WTC11 (cell line): ENCODE data around the gene WNT5B. TPM values are rescaled to one million over a fixed set of nuclear protein-coding genes. Genes with fewer than 3 reads are reported as not detected.

Experiments used
- ATAC-seq: fragments of 200-7000 bp; cut with Tn5 transposase; 2 replicates; pipeline ENCODE4 v1.10.0; 2021; ENCODE audit warnings: mild to moderate bottlenecking, moderate library complexity
- CTCF ChIA-PET: fragments of 300-600 bp; sonication (Branson Sonifier 250); formaldehyde crosslinking; loops from one replicate; lab custom pipeline; 2021; ENCODE audit warnings: antibody characterized with exemption; lab: Charles Lee
- POLR2A ChIA-PET: fragments of 350-600 bp; sonication (Branson Sonifier 250); formaldehyde crosslinking; loops from one replicate; lab custom pipeline; 2021; ENCODE audit warnings: antibody characterized with exemption; lab: Charles Lee
- DNase-seq: peaks from one replicate; pipeline ENCODE4 v3.0.0; 2021; ENCODE audit warnings: low spot score
- H3K27ac Mint-ChIP-seq: 2 replicates; pipeline ENCODE4 v1.8.0; 2021; ENCODE audit warnings: mixed read lengths
- H3K27me3 Mint-ChIP-seq: 2 replicates; pipeline ENCODE4 v1.8.0; 2021; ENCODE audit warnings: low read depth, mild to moderate bottlenecking, moderate library complexity, mixed read lengths
- H3K36me3 Mint-ChIP-seq: 2 replicates; pipeline ENCODE4 v1.8.0; 2021; ENCODE audit warnings: mixed read lengths
- H3K4me1 Mint-ChIP-seq: 2 replicates; pipeline ENCODE4 v1.8.0; 2022; ENCODE audit warnings: mixed read lengths
- H3K4me3 Mint-ChIP-seq: 2 replicates; pipeline ENCODE4 v1.8.0; 2021; ENCODE audit warnings: mild to moderate bottlenecking, moderate library complexity, mixed read lengths
- H3K9me3 Mint-ChIP-seq: 2 replicates; pipeline ENCODE4 v1.8.0; 2021; ENCODE audit warnings: mixed read lengths
- AFF4 ChIP-seq: sonication (generic); formaldehyde crosslinking; IDR thresholded peaks from 2 replicates; pipeline ENCODE4 v1.8.1; 2023; ENCODE audit warnings: mild to moderate bottlenecking, missing genetic modification reagents, borderline replicate concordance
- ARID4B ChIP-seq: sonication (generic); formaldehyde crosslinking; IDR thresholded peaks from 2 replicates; pipeline ENCODE4 v1.8.0; 2023; ENCODE audit warnings: missing genetic modification reagents, mild to moderate bottlenecking, borderline replicate concordance
- ATF1 ChIP-seq: sonication (generic); formaldehyde crosslinking; IDR thresholded peaks from 2 replicates; pipeline ENCODE4 v1.8.1; 2023; ENCODE audit warnings: mild to moderate bottlenecking, moderate library complexity, missing genetic modification reagents
- ATF6 ChIP-seq: sonication (generic); formaldehyde crosslinking; IDR thresholded peaks from 2 replicates; pipeline ENCODE4 v1.8.1; 2023; ENCODE audit warnings: mild to moderate bottlenecking, missing genetic modification reagents
- FOXP1 ChIP-seq: sonication (generic); formaldehyde crosslinking; IDR thresholded peaks from 2 replicates; pipeline ENCODE4 v1.8.0; 2022; ENCODE audit warnings: missing genetic modification reagents, mild to moderate bottlenecking, moderate library complexity, borderline replicate concordance
- JUN ChIP-seq: sonication (generic); formaldehyde crosslinking; IDR thresholded peaks from 2 replicates; pipeline ENCODE4 v1.8.0; 2023; ENCODE audit warnings: mild to moderate bottlenecking, missing genetic modification reagents
- MLX ChIP-seq: sonication (generic); formaldehyde crosslinking; IDR thresholded peaks from 2 replicates; pipeline ENCODE4 v1.8.1; 2023; ENCODE audit warnings: mild to moderate bottlenecking, missing genetic modification reagents, moderate library complexity
- MXD4 ChIP-seq: fragments of 250-450 bp; sonication (Bioruptor Pico); IDR thresholded peaks from 2 replicates; pipeline ENCODE4 v1.8.0; 2021; ENCODE audit warnings: mild to moderate bottlenecking, moderate library complexity, borderline replicate concordance
- MYBL2 ChIP-seq: sonication (generic); formaldehyde crosslinking; IDR thresholded peaks from 2 replicates; pipeline ENCODE4 v1.8.1; 2023; ENCODE audit warnings: mild to moderate bottlenecking, moderate library complexity, missing genetic modification reagents
- OVOL2 ChIP-seq: fragments of 250-450 bp; sonication (Bioruptor Pico); IDR thresholded peaks from 2 replicates; pipeline ENCODE4 v1.9.0; 2021; ENCODE audit warnings: mild to moderate bottlenecking, borderline replicate concordance
- SOX15 ChIP-seq: fragments of 250-450 bp; sonication (Bioruptor Pico); IDR thresholded peaks from 2 replicates; pipeline ENCODE4 v1.9.0; 2021; ENCODE audit warnings: mild to moderate bottlenecking
- TCF7 ChIP-seq: sonication (generic); formaldehyde crosslinking; IDR thresholded peaks from 2 replicates; pipeline ENCODE4 v1.8.0; 2022; ENCODE audit warnings: mild to moderate bottlenecking, low read depth, missing genetic modification reagents, moderate library complexity
- ZBTB21 ChIP-seq: sonication (generic); formaldehyde crosslinking; IDR thresholded peaks from 2 replicates; pipeline ENCODE4 v1.8.1; 2023; ENCODE audit warnings: mild to moderate bottlenecking, missing genetic modification reagents, borderline replicate concordance
- ZNF512 ChIP-seq: sonication (generic); formaldehyde crosslinking; IDR thresholded peaks from 2 replicates; pipeline ENCODE4 v1.8.1; 2022; ENCODE audit warnings: missing genetic modification reagents, borderline replicate concordance
- total RNA-seq: library from RNA; stranded (reverse); gene quantifications from 3 replicates; pipeline ENCODE4 v1.2.3, GENCODE V29; 2021

WNT5B gene
- total RNA-seq, 1 experiment from 2014 or later: 4.5 TPM

GRCh38 chr12:1592444-1593173, 36.4 kb upstream of the WNT5B start:
- Mint-ChIP-seq H3K27me3 (peaks cover 73% of the 10 kb centered on the region), H3K4me3 (peak overlapping the region; percentile 86), H3K4me1 (peaks cover 66% of the 10 kb centered on the region), H3K27ac (no peak overlapping the region), H3K9me3 (no peaks in the 10 kb centered on the region), H3K36me3 (no peaks in the 10 kb centered on the region)
- DNase-seq (peak; percentile 57), ATAC-seq (peak; percentile 14)
- ChIA-PET CTCF (interaction anchor here (0.8 to 2.8 kb wide), 11 partner anchors 9 to 500 kb away, joined by 3 to 16 read pairs (median 7); partner anchors contain the start of gene WNT5B), POLR2A (no interaction called here)
- no peak for TF ChIP-seq ZNF512 (CRISPR knock-in tag)
- TF ChIP-seq MLX (CRISPR knock-in tag): no peak
- no peak for TF ChIP-seq ZBTB21 (CRISPR knock-in tag)
- no peak for TF ChIP-seq ATF6
- TF ChIP-seq ATF1: no peak
- no peak for TF ChIP-seq MXD4 (CRISPR knock-in tag)
- TF ChIP-seq JUN: no peak
- TF ChIP-seq SOX15 (CRISPR knock-in tag): no peak
- TF ChIP-seq FOXP1 (CRISPR knock-in tag): no peak; the same call in 1 of the 2 replicates
- TF ChIP-seq AFF4 (CRISPR knock-in tag): no peak
- TF ChIP-seq MYBL2 (CRISPR knock-in tag): no peak
- no peak for TF ChIP-seq TCF7 (CRISPR knock-in tag)
- no peak for TF ChIP-seq OVOL2 (CRISPR knock-in tag)
- TF ChIP-seq ARID4B (CRISPR knock-in tag): no peak
